ENCODE measurements around the gene SUN1.
A peak's percentile ranks its signal among the peaks of the same experiment; 100 is the strongest.
"Not testable (repeated sequence)": the region's sequence is repeated elsewhere in the genome, so short reads cannot be mapped to it uniquely, and the experiment has no call there.

The SUN1 gene

DNA sequence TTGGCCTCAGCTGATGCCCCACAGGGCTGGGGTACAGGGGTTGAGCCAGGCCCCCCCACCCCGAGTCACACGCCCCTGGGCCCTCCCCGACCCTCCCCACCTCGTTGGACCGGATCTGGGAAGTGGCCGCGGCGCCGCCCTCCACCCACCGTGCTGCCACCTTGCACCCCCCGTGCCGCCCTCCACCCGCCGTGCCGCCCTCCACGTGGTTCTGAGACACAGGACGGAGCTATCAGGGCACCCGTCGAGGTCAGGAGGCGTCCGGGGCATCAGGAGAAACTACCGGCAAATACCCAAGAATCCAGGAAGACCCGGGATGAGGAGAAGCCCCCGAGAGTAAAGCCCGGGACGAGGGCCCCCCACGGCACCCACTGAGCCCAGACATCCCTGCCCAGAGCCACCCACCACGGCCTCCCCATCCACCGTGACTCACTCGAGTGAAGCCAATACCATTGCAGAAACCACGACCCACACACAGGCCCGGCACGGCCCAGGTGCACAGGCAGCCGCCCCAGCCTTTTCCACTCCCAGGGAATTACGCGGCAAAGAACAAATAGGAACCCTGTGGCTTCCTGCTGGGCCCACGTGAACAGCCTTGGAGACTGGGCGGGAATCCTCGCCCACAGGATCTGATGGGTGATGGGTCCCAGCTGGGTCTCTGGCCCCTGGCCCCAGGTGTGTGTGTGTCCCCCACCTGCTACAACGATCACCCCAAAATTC, 88.2 kb downstream of the SUN1 start:
- DNase-seq (ENCODE audit: low read depth): no peak

- DNase-seq (ENCODE audit: low read depth): no peak
Observed at GRCh38 chr7:921071-921461, 88.8 kb downstream of the SUN1 start.

- no peak for DNase-seq (ENCODE audit: low read depth)
Observed at GRCh38 chr7:921581-922333, 89.5 kb downstream of the SUN1 start.

DNA sequence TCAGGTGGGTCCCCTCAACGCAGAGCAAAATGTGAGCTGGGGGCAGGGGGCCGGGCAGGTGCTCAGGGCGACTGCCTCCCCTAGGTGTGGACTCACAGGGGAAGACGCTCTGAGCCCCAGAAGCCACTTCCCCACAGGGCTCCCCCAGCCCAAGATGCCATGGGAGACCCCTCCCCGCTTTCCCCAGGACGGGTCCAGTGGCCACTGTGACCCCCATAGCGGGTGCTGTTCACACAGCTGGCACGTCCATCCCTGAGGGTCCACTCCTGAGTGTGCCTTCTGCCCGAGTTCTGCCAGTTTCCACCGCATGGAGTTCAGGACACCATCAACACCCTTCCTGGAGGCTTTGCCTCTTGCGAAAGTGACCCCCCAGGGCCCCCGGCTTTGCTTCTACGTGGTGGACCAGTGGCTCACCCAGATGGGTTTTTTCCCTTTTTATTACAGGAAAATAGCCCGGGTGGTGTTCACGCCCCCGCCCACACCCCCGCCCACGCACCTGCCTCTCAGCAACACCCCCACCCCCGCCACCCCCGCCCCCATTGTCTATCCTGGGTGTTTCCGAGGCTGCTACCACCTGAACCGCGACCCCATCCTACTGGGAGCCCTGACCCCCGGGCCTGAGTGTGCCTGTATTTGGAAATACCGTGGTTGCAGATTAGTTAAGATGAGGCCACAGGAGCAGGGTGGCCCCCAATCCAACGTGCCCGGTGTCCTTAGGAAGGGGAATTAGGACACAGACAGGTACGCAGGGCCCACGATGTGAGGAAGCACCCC, 90.2 kb downstream of the SUN1 start:
- DNase-seq (ENCODE audit: low read depth): no peak

DNA sequence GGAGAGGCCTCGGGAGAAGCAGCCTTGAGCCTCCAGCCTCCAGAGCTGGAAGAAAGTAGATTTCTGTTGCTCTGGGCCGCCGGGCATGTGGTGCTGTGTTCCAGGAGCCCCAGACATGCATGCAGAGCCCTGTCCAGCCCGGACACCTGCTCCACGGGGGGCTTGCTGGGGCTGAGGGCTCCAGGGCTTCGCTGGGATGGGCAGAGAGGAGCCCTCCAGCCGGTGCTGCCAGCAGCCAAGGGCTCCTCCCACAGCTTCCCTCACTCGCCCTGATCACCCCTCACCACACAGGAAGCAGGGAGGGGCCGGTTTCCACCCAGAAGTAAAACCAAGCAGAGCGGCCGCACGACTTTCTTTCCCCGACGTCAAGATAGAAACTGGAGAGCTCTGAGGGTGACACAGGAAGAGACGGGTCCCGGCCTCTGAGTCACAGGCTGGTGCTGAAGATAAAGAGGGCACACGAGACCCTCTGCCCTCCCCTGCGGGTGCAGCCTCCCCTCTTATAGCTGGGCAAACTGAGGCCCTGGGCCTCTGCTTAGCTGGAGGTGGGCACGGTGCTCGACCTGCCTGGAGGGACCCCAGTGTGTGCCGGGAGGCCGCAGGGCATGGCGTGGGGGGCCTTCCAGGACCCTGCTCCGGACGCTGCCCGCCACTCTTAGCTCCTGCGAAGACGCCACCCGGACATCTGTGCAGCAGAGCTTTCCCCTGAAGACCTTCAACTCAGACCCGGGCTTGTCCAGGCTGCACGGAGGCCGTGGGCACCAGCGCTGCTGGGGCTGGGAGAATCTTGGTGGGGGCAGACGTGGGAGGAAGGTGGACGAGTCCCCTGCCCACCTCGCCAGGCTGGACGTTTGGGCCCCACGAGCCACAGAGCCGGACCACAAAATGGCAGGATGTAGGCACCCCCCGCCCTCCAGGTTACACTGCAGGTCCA, 91.1 kb downstream of the SUN1 start:
- peak; percentile 78 for DNase-seq (ENCODE audit: low read depth)

GRCh38 chr7:924042-924441, 91.8 kb downstream of the SUN1 start:
- not testable (repeated sequence) for DNase-seq (ENCODE audit: low read depth)
